ENCODE results near the gene MYPN. TPM values are rescaled to one million over a fixed set of nuclear protein-coding genes. Genes with fewer than 3 reads are reported as not detected.

MYPN gene
- total RNA-seq, 1 experiment from 2014 or later = 0.37 TPM

DNA sequence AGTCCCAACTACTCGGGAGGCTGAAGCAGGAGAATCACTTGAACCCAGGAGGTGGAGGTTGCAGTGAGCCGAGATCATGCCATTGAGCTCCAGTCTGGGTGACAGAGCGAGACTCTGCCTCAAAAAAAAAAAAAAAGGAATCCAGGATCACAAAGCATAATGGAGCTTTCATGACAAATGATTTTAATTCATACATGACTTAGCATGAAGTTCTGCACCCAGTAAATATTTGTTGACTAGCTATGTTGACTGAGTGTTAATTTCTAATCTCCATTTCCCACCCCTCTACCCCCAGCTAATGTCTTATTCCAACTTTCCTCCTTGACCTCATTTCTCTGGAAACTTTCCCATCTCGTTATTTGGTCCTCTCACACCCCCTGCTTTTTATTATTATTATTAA, 69.3 kb downstream of the MYPN start:
- H3K9me3 Mint-ChIP-seq (ENCODE audit: unreplicated experiment) = no peaks in the 10 kb centered on the region
- H3K4me3 Mint-ChIP-seq (ENCODE audit: unreplicated experiment) = no peak overlapping the region
- ChIA-PET POLR2A (no interaction called here), CTCF (interaction anchor here (0.6 to 1.2 kb wide), 3 partner anchors 91 to 170 kb away, joined by 3 to 4 read pairs (median 4); no protein-coding TSS in a partner anchor)
- H3K27me3 Mint-ChIP-seq (ENCODE audit: insufficient read depth, unreplicated experiment) = no peaks in the 10 kb centered on the region
- H3K36me3 Mint-ChIP-seq (ENCODE audit: insufficient read depth, unreplicated experiment) = no peaks in the 10 kb centered on the region
- H3K4me1 Mint-ChIP-seq (ENCODE audit: insufficient read depth, unreplicated experiment) = no peaks in the 10 kb centered on the region
- intact Hi-C loops (cut with micrococcal nuclease) = no loop called here
- TF ChIP-seq, protein P1, sequence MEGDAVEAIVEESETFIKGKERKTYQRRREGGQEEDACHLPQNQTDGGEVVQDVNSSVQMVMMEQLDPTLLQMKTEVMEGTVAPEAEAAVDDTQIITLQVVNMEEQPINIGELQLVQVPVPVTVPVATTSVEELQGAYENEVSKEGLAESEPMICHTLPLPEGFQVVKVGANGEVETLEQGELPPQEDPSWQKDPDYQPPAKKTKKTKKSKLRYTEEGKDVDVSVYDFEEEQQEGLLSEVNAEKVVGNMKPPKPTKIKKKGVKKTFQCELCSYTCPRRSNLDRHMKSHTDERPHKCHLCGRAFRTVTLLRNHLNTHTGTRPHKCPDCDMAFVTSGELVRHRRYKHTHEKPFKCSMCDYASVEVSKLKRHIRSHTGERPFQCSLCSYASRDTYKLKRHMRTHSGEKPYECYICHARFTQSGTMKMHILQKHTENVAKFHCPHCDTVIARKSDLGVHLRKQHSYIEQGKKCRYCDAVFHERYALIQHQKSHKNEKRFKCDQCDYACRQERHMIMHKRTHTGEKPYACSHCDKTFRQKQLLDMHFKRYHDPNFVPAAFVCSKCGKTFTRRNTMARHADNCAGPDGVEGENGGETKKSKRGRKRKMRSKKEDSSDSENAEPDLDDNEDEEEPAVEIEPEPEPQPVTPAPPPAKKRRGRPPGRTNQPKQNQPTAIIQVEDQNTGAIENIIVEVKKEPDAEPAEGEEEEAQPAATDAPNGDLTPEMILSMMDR (IDR thresholded peaks at IDR 0.05; ENCODE audit: unreplicated experiment) = no peak
- H3K27ac Mint-ChIP-seq (ENCODE audit: low read depth, unreplicated experiment) = no peak overlapping the region
- BruUV-seq (replicated peaks) = no TSS peak
- DNase-seq (ENCODE audit: unreplicated experiment) = no peak

DNA sequence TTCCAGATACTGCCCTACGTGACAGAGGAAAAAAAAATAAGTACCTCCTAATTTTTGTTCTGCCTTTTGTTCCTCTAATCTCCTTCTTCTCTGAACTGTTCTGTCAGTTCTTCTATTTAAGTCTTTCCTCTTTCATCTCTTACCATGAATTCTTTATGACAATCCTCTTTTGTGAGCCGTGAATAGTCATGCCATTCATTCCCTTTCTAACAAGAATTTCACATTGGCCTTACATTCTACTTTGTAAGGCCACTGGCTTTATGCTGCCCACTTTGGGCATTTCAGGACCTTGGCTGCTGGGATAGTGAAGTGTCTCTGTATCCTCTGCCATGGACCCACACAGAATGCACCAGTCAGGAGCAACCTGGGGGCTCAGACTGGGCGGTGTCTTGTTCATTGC, 69.7 kb downstream of the MYPN start:
- CTCF ChIA-PET = interaction anchor here (0.6 to 1.2 kb wide), 3 partner anchors 91 to 169 kb away, joined by 3 to 4 read pairs (median 4); no protein-coding TSS in a partner anchor
- Mint-ChIP-seq H3K4me3 (ENCODE audit: unreplicated experiment) (no peak overlapping the region), H3K4me1 (ENCODE audit: insufficient read depth, unreplicated experiment) (no peaks in the 10 kb centered on the region), H3K36me3 (ENCODE audit: insufficient read depth, unreplicated experiment) (no peaks in the 10 kb centered on the region), H3K9me3 (ENCODE audit: unreplicated experiment) (no peaks in the 10 kb centered on the region), H3K27ac (ENCODE audit: low read depth, unreplicated experiment) (no peak overlapping the region), H3K27me3 (ENCODE audit: insufficient read depth, unreplicated experiment) (no peaks in the 10 kb centered on the region)
- POLR2A ChIA-PET = no interaction called here
- intact Hi-C loops (cut with micrococcal nuclease) = no loop called here
- TF ChIP-seq, protein P1 (IDR thresholded peaks at IDR 0.05; ENCODE audit: unreplicated experiment) = no peak
- DNase-seq (ENCODE audit: unreplicated experiment) = no peak
- BruUV-seq (replicated peaks) = no TSS peak

DNA sequence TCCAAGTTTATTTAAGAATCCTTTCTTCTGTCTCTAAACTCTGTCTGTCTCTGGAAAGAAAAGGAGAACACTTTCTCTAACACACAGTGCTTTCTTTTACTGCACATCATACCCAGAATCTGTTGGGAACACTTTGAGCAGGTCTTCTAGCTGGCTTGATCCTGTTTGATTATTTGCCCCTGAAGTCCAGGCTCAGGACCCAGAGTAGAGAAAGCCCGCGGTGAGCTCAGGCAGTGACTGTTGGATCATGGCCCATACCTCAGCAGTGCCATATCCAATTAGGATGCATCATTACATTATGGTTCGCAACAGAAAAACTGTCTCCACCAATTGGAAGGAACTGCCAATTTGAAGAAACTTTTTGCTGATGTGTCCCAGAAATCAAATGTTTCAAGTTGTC, 71.2 kb downstream of the MYPN start:
- BruUV-seq (replicated peaks) = no TSS peak
- no peak for DNase-seq (ENCODE audit: unreplicated experiment)
- ChIA-PET POLR2A (interaction anchor here (0.5 to 1.8 kb wide), 2 partner anchors 12 to 88 kb away, joined by 3 to 5 read pairs; no protein-coding TSS in a partner anchor), CTCF (interaction anchor here (1.2 to 1.3 kb wide), 2 partner anchors 22 to 32 kb away, joined by 4 read pairs; no protein-coding TSS in a partner anchor)
- Mint-ChIP-seq H3K27ac (ENCODE audit: low read depth, unreplicated experiment) (no peak overlapping the region), H3K4me1 (ENCODE audit: insufficient read depth, unreplicated experiment) (no peaks in the 10 kb centered on the region), H3K27me3 (ENCODE audit: insufficient read depth, unreplicated experiment) (peaks cover 11% of the 10 kb centered on the region), H3K36me3 (ENCODE audit: insufficient read depth, unreplicated experiment) (no peaks in the 10 kb centered on the region), H3K9me3 (ENCODE audit: unreplicated experiment) (no peaks in the 10 kb centered on the region), H3K4me3 (ENCODE audit: unreplicated experiment) (no peak overlapping the region)
- TF ChIP-seq, protein P1 (IDR thresholded peaks at IDR 0.05; ENCODE audit: unreplicated experiment) = no peak
- intact Hi-C loops (cut with micrococcal nuclease) = no loop called here

DNA sequence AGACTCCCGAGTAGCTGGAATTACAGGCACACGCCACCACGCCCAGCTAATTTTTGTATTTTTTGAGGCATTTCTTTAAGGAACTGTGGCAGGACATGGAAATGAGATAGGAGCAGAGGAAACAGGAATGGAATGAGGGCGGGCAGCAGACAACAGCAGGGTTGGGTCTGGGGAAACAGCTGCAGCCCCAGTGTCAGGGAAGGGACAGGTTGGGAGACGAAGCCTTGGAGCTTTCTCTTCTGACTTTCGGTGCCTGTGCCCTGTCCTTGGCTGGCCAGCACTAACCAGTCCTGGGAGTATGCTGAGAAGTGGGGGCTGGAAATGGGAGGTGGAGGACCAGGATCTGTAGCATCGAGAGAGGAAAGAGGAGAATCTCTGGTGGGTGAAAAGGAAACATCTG, 75.3 kb downstream of the MYPN start:
- H3K9me3 Mint-ChIP-seq (ENCODE audit: unreplicated experiment) = no peaks in the 10 kb centered on the region
- CTCF ChIA-PET = no interaction called here
- no peaks in the 10 kb centered on the region for H3K4me1 Mint-ChIP-seq (ENCODE audit: insufficient read depth, unreplicated experiment)
- H3K27me3 Mint-ChIP-seq (ENCODE audit: insufficient read depth, unreplicated experiment) = peaks cover 11% of the 10 kb centered on the region
- no peaks in the 10 kb centered on the region for H3K36me3 Mint-ChIP-seq (ENCODE audit: insufficient read depth, unreplicated experiment)
- intact Hi-C loops (cut with micrococcal nuclease) = no loop called here
- no peak overlapping the region for H3K4me3 Mint-ChIP-seq (ENCODE audit: unreplicated experiment)
- no TSS peak for BruUV-seq (replicated peaks)
- POLR2A ChIA-PET = no interaction called here
- no peak for DNase-seq (ENCODE audit: unreplicated experiment)
- H3K27ac Mint-ChIP-seq (ENCODE audit: low read depth, unreplicated experiment) = no peak overlapping the region
- TF ChIP-seq, protein P1 (IDR thresholded peaks at IDR 0.05; ENCODE audit: unreplicated experiment) = no peak

Data from MCF 10A (cell line).